Choroid plexus epithelial cell (primary cell): Measurements from ENCODE around the gene DGKD.
A peak's percentile ranks its signal among the peaks of the same experiment; 100 is the strongest.

Experiments used
- DNase-seq: peaks from one replicate; pipeline ENCODE4 v3.0.0-alpha.2; 2010; ENCODE audit warnings: low read depth
- H3K4me3 ChIP-seq: 2 replicates; pipeline ENCODE4 v1.5.1; 2011; ENCODE audit warnings: low read depth, mild to moderate bottlenecking, control low read depth, low read length, moderate library complexity
- TF ChIP-seq, protein P1 (sequence below): conservative IDR thresholded peaks from 2 replicates; pipeline ENCODE4 v1.5.1; 2011; ENCODE audit warnings: low read depth, mild to moderate bottlenecking, control low read depth, inconsistent platforms, low read length, moderate library complexity

DGKD gene

DNA sequence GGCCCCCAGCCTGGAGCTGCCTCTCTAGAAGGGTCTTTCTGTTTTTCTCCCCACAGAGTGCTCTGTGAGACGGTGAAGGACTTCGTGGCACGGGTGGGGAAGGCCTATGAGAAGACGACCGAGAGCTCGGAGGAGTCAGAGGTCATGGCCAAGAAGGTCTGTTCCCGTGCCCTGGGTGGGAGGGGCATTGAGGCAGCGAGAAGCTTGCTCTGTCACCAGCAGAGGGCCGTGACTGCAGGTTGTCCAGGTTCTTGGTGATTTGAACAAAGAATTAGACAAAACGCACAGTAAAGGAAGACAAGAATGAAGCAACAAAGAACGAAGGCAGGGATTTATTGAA lies 93.9 kb downstream of the DGKD start:
- H3K4me3 ChIP-seq = no peak overlapping the region
- TF ChIP-seq, protein P1, sequence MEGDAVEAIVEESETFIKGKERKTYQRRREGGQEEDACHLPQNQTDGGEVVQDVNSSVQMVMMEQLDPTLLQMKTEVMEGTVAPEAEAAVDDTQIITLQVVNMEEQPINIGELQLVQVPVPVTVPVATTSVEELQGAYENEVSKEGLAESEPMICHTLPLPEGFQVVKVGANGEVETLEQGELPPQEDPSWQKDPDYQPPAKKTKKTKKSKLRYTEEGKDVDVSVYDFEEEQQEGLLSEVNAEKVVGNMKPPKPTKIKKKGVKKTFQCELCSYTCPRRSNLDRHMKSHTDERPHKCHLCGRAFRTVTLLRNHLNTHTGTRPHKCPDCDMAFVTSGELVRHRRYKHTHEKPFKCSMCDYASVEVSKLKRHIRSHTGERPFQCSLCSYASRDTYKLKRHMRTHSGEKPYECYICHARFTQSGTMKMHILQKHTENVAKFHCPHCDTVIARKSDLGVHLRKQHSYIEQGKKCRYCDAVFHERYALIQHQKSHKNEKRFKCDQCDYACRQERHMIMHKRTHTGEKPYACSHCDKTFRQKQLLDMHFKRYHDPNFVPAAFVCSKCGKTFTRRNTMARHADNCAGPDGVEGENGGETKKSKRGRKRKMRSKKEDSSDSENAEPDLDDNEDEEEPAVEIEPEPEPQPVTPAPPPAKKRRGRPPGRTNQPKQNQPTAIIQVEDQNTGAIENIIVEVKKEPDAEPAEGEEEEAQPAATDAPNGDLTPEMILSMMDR = peak; percentile 51
- peak; percentile 25 for DNase-seq

DNA sequence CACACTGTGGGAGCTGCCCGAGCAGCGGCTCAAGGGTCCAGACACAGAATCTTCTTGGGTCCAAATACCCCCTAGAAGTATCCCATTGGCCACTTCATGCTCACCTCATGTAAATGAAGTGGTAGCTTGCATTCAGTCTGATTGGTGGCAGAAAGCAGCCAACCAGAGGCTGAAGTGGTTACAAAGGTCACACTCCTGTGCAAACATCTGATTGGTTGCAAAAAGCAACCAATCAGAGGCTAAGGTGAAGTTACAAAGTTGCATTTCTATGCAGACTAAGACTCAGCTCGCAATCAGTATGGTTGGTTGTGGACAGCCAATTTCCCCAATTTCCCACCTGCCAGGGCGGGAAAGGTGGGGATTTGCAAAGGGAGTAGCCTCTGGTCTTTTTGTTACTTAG lies 94.3 kb downstream of the DGKD start:
- TF ChIP-seq, protein P1 = no peak
- H3K4me3 ChIP-seq = no peak overlapping the region
- peak; percentile 13 for DNase-seq

DNA sequence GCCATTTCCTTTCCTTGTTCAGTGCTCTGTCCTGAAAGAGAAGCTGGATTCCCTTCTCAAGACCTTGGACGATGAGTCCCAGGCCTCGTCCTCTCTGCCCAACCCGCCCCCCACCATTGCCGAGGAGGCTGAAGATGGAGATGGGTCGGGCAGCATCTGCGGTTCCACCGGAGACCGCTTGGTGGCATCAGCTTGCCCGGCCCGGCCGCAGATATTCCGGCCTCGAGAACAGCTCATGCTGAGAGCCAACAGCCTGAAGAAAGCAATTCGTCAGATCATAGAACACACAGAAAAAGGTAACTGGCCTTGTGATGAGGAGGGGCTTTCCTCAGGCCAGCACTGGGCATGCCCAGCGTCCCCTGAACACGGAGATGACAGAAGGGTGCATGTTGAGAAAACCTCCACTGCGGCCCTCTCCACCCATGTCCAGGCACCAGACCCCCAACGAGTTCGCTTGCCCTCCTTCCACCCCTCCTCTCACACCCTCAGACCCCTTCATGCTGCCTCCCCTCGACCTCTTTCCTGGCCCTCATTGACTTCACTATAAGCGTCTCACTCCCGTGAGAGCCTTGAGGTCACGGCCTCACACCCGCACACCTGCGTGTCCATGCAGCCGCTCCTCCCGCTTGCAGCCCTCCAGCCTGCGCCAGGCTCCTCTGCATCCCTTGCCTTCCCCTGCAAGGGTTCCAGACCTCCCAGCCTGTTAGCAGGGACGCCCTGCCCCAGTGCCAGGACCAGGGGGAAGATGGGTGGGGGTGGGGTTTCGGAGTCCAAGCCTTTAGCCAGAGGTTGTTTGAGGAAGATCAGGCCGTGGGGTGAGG lies 95.0 kb downstream of the DGKD start:
- H3K4me3 ChIP-seq = no peak overlapping the region
- DNase-seq = peak; percentile 75
- TF ChIP-seq, protein P1 = peak; percentile 89

DNA sequence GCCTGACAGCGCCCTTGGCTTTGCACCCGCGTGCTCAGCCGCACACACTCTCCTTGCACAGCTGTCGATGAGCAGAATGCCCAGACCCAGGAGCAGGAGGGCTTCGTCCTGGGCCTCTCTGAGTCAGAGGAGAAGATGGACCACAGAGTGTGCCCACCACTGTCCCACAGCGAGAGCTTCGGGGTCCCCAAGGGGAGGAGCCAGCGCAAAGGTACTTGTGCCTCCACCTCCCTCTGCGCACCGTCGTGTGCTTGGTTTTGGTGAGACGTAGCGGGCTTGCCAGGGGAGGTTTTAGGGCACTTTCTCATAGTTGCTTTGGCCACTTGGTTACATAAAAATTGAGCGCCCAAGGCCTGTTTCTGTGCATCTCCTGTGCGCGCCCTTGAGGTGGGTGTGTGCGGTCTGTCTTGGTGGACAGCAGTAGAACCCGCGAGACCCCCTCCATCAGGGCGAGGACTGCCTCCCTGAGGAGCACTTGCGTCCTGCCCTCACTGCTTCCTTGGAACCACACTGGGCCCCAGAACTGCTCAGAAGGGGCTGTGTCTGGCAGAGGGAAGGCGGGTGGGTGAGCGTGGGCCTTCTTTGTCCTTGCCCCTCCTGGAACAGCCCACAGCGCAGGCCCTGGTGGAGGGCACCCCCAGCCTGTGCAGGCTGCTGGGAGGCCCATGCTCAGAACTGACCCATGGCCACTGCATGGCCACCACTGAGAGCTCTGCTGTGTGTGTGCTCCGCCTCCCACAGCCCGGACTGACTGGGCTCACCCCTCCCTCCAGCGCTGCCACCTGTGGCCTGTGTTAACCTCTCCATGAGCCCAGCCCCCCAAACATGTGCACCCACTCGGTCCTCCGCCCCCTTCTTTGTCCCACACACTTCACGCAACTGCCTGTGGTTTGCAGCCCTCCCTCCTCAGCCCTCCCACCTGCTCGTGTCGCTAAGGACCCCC lies 95.9 kb downstream of the DGKD start:
- DNase-seq = no peak
- TF ChIP-seq, protein P1 = no peak
- H3K4me3 ChIP-seq = no peak overlapping the region

DNA sequence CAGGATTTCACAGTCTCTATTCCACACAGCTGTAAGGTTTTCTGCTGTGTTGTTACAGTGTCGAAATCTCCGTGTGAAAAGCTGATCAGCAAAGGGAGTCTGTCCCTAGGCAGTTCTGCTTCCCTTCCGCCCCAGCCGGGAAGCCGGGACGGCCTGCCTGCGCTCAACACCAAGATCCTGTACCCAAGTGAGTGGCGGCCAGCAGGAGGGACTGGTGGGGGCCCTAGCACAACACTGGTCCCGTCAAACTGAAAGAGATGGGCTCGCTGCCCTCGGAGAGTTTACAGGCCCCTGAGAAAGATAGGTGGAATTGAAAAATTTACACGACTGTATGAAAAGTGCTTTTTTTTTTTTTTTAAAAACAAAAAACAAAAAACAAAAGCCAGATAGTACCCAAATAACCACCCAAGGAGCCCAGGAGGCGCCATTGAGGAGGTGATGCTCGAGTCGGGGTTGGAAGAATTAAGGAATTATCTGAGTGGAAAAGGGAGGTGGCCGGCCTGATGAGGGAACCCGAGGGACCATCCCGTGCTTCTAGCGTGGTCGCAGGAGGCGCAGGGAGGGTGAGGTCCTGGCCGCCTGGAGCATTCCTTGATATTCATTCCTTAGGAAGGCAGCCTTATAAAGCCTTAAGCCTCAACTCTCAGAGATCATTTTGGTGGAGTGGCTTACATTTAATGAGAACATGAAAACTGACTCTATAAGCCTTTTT lies 96.7 kb downstream of the DGKD start:
- TF ChIP-seq, protein P1 = no peak
- no peak for DNase-seq
- no peak overlapping the region for H3K4me3 ChIP-seq

DNA sequence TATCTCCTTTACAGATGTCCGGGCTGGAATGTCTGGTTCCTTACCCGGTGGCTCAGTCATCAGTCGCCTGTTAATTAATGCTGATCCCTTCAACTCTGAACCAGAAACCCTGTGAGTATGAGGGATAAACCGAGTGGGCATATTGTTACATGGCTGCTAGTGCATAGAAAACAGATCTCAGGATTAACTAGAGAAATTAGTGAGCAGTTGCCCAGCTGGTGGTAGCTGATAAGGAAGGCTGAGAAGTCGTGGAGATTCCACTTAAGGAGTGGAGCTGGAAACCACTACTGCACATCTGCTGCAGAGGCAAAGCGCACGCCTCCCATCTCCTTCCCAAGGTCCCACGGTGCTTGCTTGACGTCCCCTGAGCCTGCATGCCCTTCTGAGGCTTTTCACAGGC lies 97.7 kb downstream of the DGKD start:
- TF ChIP-seq, protein P1 = no peak
- no peak overlapping the region for H3K4me3 ChIP-seq
- DNase-seq = no peak
